NCI-H69 (cell line): Measurements from ENCODE around the gene CNOT9.

Experiments used
- DNase-seq: peaks from one replicate; lab custom pipeline; 2025; lab: John Stamatoyannopoulos, UW

CNOT9 gene

DNA sequence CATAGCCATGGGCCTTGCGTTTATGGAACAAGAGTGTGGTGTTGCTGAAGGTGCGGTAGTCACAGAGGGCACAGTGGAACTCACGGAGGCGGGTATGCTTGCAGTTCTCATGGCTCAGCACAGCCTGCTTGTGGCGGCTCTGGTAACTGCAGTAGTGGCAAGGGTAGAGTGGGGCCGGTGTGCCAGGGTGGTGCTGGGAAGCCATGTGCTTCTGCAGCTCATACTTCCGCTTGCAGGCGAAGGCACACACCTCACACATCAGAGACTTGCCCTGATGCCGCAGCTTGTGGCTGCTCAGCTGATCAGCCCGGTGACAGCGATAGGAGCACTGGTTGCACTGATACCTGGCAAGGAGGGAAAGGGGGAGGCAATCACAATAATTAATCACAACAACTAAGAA lies 76.1 kb downstream of the CNOT9 start:
- no peak for DNase-seq

- DNase-seq = no peak
These were observed 76.5 kb downstream of the CNOT9 start for GRCh38 chr2:218645126-218645525.
